Measurements from ENCODE around the gene ANKRD53.
"Not testable (repeated sequence)": the region's sequence is repeated elsewhere in the genome, so short reads cannot be mapped to it uniquely, and the experiment has no call there.

DNA sequence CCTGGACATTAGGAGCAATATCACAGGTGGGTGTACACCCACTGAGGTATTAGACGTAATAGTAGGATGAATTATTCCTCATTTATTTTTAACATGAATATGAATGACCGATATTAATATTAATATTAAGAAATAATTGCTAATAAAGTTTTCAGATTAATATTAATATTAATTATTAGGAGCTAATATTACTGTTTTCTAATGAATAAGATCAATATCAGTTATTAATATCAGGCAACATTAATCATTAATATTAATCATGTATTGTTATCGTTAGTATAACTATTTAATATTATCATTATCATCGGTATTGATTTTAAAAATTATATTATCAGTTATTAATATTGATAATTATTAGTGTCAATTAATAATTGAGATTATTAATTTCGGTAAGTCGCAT lies 41.6 kb downstream of the ANKRD53 start:
- TF ChIP-seq, protein P1, sequence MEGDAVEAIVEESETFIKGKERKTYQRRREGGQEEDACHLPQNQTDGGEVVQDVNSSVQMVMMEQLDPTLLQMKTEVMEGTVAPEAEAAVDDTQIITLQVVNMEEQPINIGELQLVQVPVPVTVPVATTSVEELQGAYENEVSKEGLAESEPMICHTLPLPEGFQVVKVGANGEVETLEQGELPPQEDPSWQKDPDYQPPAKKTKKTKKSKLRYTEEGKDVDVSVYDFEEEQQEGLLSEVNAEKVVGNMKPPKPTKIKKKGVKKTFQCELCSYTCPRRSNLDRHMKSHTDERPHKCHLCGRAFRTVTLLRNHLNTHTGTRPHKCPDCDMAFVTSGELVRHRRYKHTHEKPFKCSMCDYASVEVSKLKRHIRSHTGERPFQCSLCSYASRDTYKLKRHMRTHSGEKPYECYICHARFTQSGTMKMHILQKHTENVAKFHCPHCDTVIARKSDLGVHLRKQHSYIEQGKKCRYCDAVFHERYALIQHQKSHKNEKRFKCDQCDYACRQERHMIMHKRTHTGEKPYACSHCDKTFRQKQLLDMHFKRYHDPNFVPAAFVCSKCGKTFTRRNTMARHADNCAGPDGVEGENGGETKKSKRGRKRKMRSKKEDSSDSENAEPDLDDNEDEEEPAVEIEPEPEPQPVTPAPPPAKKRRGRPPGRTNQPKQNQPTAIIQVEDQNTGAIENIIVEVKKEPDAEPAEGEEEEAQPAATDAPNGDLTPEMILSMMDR (conservative IDR thresholded peaks at IDR 0.05; ENCODE audit: low read length): not testable (repeated sequence)
- not testable (repeated sequence) for TF ChIP-seq EZH2phosphoT487 (IDR thresholded peaks at IDR 0.05; ENCODE audit: borderline replicate concordance)

All from Loucy (cell line).